WI38 (cell line): ENCODE results near the gene KRTAP10-9.
"Not testable (repeated sequence)": the region's sequence is repeated elsewhere in the genome, so short reads cannot be mapped to it uniquely, and the experiment has no call there.

Source experiments
- H3K4me3 ChIP-seq: 2 replicates; pipeline ENCODE4 v1.5.1; 2011; ENCODE audit warnings: low read depth, mild to moderate bottlenecking, control low read depth, low read length
- TF ChIP-seq, protein P1 (sequence below): IDR thresholded peaks from 2 replicates; pipeline ENCODE4 v1.5.1; 2012; ENCODE audit warnings: low read depth, mild to moderate bottlenecking, control low read depth, low read length

Gene KRTAP10-9

DNA sequence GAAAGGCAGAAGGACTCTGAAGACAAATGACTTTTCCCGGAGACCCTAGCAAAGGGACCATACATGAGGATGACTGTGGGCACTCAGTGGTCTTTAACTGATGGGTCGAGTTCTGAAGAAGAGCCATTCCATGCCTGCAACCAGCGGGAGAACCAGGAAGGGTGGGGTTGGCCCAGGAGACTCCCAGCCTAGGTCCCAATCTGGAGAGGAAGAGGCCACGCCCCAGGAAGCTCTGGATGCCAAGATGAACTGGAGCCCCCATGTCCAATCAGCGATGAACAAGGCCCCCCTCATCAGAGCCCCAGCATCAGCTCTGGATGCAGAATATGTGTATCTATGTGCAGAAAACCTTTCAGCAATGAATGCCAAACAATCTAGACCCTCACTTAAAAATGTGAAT, 13.9 kb downstream of the KRTAP10-9 start:
- TF ChIP-seq, protein P1, sequence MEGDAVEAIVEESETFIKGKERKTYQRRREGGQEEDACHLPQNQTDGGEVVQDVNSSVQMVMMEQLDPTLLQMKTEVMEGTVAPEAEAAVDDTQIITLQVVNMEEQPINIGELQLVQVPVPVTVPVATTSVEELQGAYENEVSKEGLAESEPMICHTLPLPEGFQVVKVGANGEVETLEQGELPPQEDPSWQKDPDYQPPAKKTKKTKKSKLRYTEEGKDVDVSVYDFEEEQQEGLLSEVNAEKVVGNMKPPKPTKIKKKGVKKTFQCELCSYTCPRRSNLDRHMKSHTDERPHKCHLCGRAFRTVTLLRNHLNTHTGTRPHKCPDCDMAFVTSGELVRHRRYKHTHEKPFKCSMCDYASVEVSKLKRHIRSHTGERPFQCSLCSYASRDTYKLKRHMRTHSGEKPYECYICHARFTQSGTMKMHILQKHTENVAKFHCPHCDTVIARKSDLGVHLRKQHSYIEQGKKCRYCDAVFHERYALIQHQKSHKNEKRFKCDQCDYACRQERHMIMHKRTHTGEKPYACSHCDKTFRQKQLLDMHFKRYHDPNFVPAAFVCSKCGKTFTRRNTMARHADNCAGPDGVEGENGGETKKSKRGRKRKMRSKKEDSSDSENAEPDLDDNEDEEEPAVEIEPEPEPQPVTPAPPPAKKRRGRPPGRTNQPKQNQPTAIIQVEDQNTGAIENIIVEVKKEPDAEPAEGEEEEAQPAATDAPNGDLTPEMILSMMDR, result no peak
- H3K4me3 ChIP-seq, result no peak overlapping the region

DNA sequence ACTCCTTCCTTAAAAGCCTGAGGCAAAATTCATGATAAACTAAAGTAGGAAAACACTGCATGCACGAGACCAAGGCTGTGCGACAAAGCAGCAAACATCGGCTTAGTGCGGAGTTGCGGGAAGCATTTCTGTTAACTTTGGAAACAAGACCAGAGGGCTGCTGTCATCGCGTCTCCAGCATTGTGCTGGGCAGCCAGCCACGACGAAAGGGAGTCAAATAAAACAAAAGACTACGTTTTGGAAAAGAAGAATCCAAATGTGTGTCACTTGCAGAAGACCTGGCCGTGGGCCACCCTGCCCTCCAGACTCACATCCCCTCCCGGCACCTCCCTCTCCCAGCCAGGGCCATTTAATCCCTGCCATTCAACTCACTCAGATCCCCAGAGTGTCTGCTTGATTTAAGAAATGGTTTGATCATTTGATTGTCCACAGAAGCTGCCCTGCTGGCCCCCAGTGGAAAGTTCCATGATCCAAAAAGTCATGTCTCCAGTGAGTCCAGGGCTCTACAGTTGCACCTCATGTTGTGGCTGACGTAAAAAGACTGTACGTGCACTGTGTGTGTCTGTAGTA, 16.9 kb downstream of the KRTAP10-9 start:
- no peak overlapping the region for H3K4me3 ChIP-seq
- TF ChIP-seq, protein P1, result no peak

DNA sequence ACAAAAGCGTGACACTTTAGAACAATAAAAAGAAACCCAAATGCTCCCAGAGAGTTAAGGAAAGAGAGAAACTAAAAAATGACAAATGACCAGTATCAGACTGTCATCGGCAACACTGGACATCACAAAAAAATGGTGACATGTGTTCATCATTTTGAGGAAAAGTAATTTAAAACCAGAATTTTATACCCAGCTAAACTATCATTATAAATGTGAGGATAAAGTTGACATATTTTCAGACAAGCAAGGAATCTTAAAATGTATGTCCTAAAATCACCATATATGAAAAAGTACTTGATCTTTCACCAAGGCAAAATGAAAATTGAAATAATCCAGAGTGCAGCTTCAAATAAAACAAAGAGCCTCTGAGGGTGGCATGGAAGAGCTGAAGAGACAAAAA, 18.0 kb downstream of the KRTAP10-9 start:
- TF ChIP-seq, protein P1, result no peak
- H3K4me3 ChIP-seq, result no peak overlapping the region

DNA sequence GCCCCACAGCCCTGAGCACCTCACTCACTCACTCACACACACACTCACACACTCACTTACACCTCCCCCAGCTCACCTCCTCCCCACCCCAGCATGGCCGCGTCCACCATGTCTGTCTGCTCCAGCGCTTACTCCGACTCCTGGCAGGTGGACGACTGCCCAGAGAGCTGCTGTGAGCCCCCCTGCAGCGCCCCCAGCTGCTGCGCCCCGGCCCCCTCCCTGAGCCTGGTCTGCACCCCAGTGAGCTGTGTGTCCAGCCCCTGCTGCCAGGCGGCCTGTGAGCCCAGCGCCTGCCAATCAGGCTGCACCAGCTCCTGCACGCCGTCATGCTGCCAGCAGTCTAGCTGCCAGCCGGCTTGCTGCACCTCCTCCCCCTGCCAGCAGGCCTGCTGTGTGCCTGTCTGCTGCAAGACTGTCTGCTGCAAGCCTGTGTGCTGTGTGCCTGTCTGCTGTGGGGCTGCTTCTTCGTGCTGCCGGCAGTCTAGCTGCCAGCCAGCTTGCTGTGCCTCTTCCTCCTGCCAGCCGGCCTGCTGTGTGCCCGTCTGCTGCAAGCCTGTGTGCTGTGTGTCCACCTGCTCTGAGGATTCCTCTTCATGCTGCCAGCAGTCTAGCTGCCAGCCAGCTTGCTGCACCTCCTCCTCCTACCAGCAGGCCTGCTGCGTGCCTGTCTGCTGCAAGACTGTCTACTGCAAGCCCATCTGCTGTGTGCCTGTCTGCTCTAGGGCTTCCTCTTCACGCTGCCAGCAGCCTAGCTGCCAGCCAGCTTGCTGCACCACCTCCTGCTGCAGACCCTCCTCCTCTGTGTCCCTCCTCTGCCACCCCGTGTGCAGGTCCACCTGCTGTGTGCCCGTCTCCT, 19.7 kb downstream of the KRTAP10-9 start, which contains the start of gene KRTAP10-11:
Gene KRTAP10-11, plus strand, starts transcription at position 49 of the 856 bp plus-strand sequence. Its CDS starts 45 bp downstream, at position 94.
- not testable (repeated sequence) for H3K4me3 ChIP-seq

DNA sequence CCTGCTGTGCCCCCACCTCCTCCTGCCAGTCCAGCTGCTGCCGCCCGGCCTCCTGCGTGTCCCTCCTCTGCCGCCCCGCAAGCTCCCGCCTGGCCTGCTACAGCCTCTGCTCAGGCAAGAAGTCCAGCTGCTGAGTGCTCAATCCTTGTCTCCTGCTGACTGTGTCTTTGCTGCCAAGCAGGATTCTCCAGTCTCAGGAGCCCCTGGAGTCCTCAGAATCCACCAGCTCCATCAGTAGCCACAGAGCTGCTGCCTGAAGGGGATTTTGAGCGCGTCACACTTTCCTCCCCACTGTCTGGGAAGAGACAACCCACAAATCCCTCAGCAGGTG, 20.3 kb downstream of the KRTAP10-9 start:
- TF ChIP-seq, protein P1, result no peak
- no peak overlapping the region for H3K4me3 ChIP-seq

DNA sequence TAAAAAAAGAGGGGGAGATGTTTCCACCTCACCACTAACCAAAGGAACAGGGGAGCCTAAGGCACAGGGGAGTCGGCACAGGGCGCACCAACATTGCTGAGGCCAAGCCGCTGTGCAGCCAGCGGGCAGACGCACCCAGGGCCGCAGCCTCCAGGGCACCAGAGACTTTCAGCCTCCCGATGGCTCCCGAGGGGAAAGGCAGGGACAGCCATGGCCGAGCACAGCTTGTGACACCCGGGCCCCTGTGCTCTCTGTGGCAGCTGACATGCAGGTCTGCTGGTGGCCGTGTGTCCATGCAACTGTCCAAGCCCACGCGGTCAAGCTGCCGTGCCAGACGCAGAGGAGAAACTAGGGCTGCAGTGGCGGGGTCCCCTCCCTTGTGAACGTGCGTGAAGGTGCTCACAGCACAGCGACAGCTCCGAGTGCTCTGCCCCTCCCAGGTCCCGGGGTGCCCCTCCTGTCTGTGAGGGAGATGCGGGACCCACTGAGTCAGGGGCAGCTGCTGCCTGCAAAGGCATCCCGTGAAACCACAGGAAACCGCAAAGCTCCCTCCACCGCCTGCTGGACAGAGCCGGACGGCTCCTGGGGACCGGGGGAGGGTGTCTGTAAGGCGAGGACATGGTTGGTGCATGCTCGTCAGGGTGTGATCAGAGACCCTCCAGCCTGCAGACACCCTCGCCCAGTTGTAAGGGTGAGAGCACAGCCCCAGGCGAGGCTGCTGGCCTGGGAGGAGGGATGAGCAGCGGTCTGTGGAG, 21.8 kb downstream of the KRTAP10-9 start:
- TF ChIP-seq, protein P1, result no peak
- H3K4me3 ChIP-seq, result no peak overlapping the region

DNA sequence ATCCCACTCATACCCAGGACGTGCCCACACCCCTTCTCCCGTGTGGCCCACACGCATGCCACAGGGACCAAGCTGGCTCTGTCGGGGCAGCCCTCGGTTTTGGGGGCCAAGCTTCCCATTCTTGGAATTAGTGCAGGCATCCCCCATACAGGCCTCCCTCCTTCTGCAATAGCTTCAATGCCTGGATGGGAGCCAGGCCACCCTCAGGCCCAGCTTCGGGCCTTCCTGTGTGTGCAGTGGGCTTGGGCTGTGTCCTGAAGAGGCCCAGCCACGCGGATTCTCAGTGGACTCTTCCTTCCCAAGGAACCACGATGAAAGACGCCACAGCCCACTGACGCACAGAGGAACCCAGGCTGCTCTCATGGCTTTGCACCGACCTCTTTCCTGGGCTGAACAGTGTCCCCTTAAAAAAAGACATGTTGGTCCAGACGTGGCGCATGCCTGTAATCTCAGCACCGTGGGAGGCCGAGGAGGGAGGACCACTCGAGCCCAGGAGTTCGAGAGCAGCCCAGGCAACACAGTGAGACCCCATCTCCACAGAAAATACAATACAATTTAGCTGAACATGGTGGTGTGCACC, 22.7 kb downstream of the KRTAP10-9 start:
- H3K4me3 ChIP-seq, result no peak overlapping the region
- TF ChIP-seq, protein P1, result no peak
